CD14-positive monocyte (primary cell): Measurements from ENCODE around the gene SEPHS1. TPM values are rescaled to one million over a fixed set of nuclear protein-coding genes. Genes with fewer than 3 reads are reported as not detected.
A peak's percentile ranks its signal among the peaks of the same experiment; 100 is the strongest.

Experiments
- DNase-seq, 3 donors: peaks; one replicate each; pipeline ENCODE4 v3.0.0-alpha.2; 2011 to 2022
- H2AFZ ChIP-seq: 2 replicates; pipeline ENCODE4 v1.6.0; 2012; ENCODE audit warnings: mild to moderate bottlenecking, low read depth, low read length, inconsistent platforms; ENCODE audit not compliant: insufficient read depth, poor library complexity, severe bottlenecking
- H3K27ac ChIP-seq, 2 donors: 1 replicate in 1 of 2; 2 replicates in 1 of 2; pipeline ENCODE4 v1.5.1; 2012 to 2013; ENCODE audit warnings: low read length in 2 of 2, control low read depth in 1 of 2, inconsistent platforms in 1 of 2, low read depth in 1 of 2, mild to moderate bottlenecking in 1 of 2
- H3K27me3 ChIP-seq, 2 donors: one replicate each; pipeline versions ENCODE4 v1.6.0 to v1.6.1; 2011 to 2013; ENCODE audit warnings: low read length in 2 of 2; ENCODE audit not compliant: control insufficient read depth in 2 of 2, insufficient read depth in 2 of 2
- H3K36me3 ChIP-seq, 2 donors: replicated peaks in 1 of 2; 1 replicate in 1 of 2; 2 replicates in 1 of 2; pipeline versions ENCODE4 v1.5.1 to v1.6.1; 2012 to 2013; ENCODE audit warnings: low read length in 2 of 2, control low read depth in 1 of 2, inconsistent platforms in 1 of 2, mild to moderate bottlenecking in 1 of 2; ENCODE audit not compliant: insufficient read depth in 2 of 2, control insufficient read depth in 1 of 2
- H3K4me1 ChIP-seq, 2 donors: 1 replicate in 1 of 2; 2 replicates in 1 of 2; pipeline versions ENCODE4 v1.5.1 to v1.6.1; 2012 to 2013; ENCODE audit warnings: low read length in 2 of 2, control low read depth in 1 of 2, inconsistent platforms in 1 of 2, mild to moderate bottlenecking in 1 of 2, moderate library complexity in 1 of 2; ENCODE audit not compliant: insufficient read depth in 2 of 2, control insufficient read depth in 1 of 2
- H3K4me2 ChIP-seq: replicated peaks from 2 replicates; pipeline ENCODE3; 2012; ENCODE audit warnings: low read length, moderate library complexity, mild to moderate bottlenecking; ENCODE audit not compliant: poor library complexity, severe bottlenecking; ENCODE audit errors: extremely low read depth
- H3K4me3 ChIP-seq, 3 experiments: fragments of 200-600 bp in 1 of 3; sonication (generic) in 1 of 3; replicated peaks in 1 of 3; 1 replicate in 2 of 3; 2 replicates in 1 of 3; pipeline ENCODE4 v1.5.1; 2011 to 2013; ENCODE audit warnings: low read length in 3 of 3, mild to moderate bottlenecking in 3 of 3, control low read depth in 2 of 3, low read depth in 2 of 3, inconsistent platforms in 1 of 3, moderate library complexity in 1 of 3
- H3K79me2 ChIP-seq: 2 replicates; pipeline ENCODE4 v1.6.0; 2012; ENCODE audit warnings: mild to moderate bottlenecking, control low read depth, inconsistent platforms, low read length, moderate library complexity; ENCODE audit not compliant: insufficient read depth
- H3K9ac ChIP-seq: 2 replicates; pipeline ENCODE4 v1.6.0; 2017; ENCODE audit warnings: low read length, mild to moderate bottlenecking; ENCODE audit not compliant: insufficient read depth, poor library complexity, severe bottlenecking
- H3K9me3 ChIP-seq, 2 donors: replicated peaks in 1 of 2; 1 replicate in 1 of 2; 2 replicates in 1 of 2; pipeline versions ENCODE4 v1.5.1 to v1.6.1; 2012 to 2013; ENCODE audit warnings: low read length in 2 of 2, control low read depth in 1 of 2; ENCODE audit not compliant: control insufficient read depth in 1 of 2, insufficient read depth in 1 of 2
- H4K20me1 ChIP-seq: 2 replicates; pipeline ENCODE4 v1.6.0; 2012; ENCODE audit warnings: mild to moderate bottlenecking, low read length, control low read depth, moderate library complexity; ENCODE audit not compliant: insufficient read depth
- H3K27ac Mint-ChIP-seq, 7 donors: one replicate each; pipeline ENCODE4 v1.8.0; 2020; ENCODE audit warnings: mild to moderate bottlenecking in 7 of 7, mixed read lengths in 7 of 7, moderate library complexity in 6 of 7, inconsistent platforms in 2 of 7
- H3K27me3 Mint-ChIP-seq, 3 donors: one replicate each; pipeline ENCODE4 v1.8.0; 2021 to 2022; ENCODE audit warnings: low read depth in 3 of 3, mild to moderate bottlenecking in 3 of 3, mixed read lengths in 3 of 3, moderate library complexity in 3 of 3, inconsistent platforms in 1 of 3
- H3K36me3 Mint-ChIP-seq, 2 donors: one replicate each; pipeline ENCODE4 v1.8.0; 2020; ENCODE audit warnings: mixed read lengths in 2 of 2, inconsistent platforms in 1 of 2, mild to moderate bottlenecking in 1 of 2
- H3K4me1 Mint-ChIP-seq: one replicate; pipeline ENCODE4 v1.8.0; 2020; ENCODE audit warnings: mild to moderate bottlenecking, mixed read lengths
- H3K4me3 Mint-ChIP-seq, 2 donors: one replicate each; pipeline ENCODE4 v1.8.0; 2020; ENCODE audit warnings: mild to moderate bottlenecking in 2 of 2, mixed read lengths in 2 of 2, moderate library complexity in 1 of 2
- H3K9me3 Mint-ChIP-seq, 7 donors: one replicate each; pipeline ENCODE4 v1.8.0; 2020 to 2022; ENCODE audit warnings: mixed read lengths in 7 of 7, mild to moderate bottlenecking in 6 of 7, moderate library complexity in 6 of 7, inconsistent platforms in 2 of 7
- WGBS: methylation state at CpG from one replicate; pipeline ENCODE4 v1.1.5; 2013; ENCODE audit warnings: missing lambda C conversion rate; ENCODE audit not compliant: insufficient coverage; 5-methylcytosine and 5-hydroxymethylcytosine counted together
- intact Hi-C, 2 donors: fragments of 100-400 bp; cut with micrococcal nuclease; formaldehyde crosslinking; loops; one replicate each; pipeline versions ENCODE4 v1.15.0 to v1.15.1; 2023
- polyA plus RNA-seq, 3 donors: library from polyadenylated mRNA; depleted of rRNA in 1 of 3; unstranded in 2 of 3; stranded (reverse) in 1 of 3; fragments of 300-500 nt in 2 of 3; fragments of >200 nt in 1 of 3; fragmentation: Illumina TruSeq in 2 of 3; gene quantifications; 1 replicate in 2 of 3; 2 replicates in 1 of 3; pipeline ENCODE4 v1.2.3, GENCODE V29; 2012 to 2021
- TF ChIP-seq, protein P1 (sequence below): fragments of 200-600 bp; IDR thresholded peaks from one replicate; pipeline ENCODE4 v1.8.0; 2022; ENCODE audit warnings: antibody characterized with exemption, mild to moderate bottlenecking

SEPHS1 gene
- polyA plus RNA-seq, 3 donors: 11.9 to 16.3 (median 15.1) TPM

DNA sequence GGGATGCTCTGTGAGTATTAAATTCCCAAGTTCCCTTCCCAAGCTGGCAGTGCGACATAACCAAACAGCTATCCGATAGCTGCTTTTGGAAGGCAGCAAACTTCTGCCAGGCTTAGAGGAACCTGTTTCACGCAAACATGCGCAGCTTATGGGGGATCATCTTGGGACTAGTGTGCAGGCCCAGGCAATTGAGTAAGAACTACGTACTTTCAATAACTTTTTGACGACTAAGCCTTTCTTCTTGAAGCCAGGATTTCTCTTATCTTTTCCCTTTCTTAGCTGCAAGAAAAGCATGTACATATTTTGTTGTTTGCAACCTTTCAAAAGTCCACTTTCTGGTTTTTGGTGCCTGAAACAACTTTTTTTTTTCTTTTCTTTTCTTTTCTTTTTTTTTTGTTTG lies 28.7 kb upstream of the SEPHS1 start:
- Histone ChIP-seq H2AFZ (no peak overlapping the region), H3K4me3 (no peak overlapping the region), H4K20me1 (no peaks in the 10 kb centered on the region), H3K9me3 (no peaks in the 10 kb centered on the region), H3K27ac (no peak overlapping the region), H3K4me1 (no peaks in the 10 kb centered on the region), H3K27me3 (peaks cover under 1 to 7% of the 10 kb centered on the region in 2 donors), H3K36me3 (no peaks in the 10 kb centered on the region), H3K79me2 (no peaks in the 10 kb centered on the region), H3K4me2 (no peak overlapping the region), H3K9ac (no peak overlapping the region)
- H3K27ac Mint-ChIP-seq: peak overlapping the region in 1 of 7 donors; percentile 4
- DNase-seq: no peak
- WGBS: 91% methylated on average over 5 of the region's 6 CpGs
- intact Hi-C loops: loop anchor here in 1 of 2 donors (10.0 kb wide), 1 partner anchor 398 kb away; no protein-coding TSS in a partner anchor
- H3K4me3 Mint-ChIP-seq: no peak overlapping the region
- H3K27me3 Mint-ChIP-seq: peaks cover 11 to 23% (median 17%) of the 10 kb centered on the region in 3 donors
- H3K4me1 Mint-ChIP-seq: no peaks in the 10 kb centered on the region
- H3K36me3 Mint-ChIP-seq: no peaks in the 10 kb centered on the region
- TF ChIP-seq, protein P1, sequence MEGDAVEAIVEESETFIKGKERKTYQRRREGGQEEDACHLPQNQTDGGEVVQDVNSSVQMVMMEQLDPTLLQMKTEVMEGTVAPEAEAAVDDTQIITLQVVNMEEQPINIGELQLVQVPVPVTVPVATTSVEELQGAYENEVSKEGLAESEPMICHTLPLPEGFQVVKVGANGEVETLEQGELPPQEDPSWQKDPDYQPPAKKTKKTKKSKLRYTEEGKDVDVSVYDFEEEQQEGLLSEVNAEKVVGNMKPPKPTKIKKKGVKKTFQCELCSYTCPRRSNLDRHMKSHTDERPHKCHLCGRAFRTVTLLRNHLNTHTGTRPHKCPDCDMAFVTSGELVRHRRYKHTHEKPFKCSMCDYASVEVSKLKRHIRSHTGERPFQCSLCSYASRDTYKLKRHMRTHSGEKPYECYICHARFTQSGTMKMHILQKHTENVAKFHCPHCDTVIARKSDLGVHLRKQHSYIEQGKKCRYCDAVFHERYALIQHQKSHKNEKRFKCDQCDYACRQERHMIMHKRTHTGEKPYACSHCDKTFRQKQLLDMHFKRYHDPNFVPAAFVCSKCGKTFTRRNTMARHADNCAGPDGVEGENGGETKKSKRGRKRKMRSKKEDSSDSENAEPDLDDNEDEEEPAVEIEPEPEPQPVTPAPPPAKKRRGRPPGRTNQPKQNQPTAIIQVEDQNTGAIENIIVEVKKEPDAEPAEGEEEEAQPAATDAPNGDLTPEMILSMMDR: no peak
- H3K9me3 Mint-ChIP-seq: peaks cover 0 to 3% (median 0%) of the 10 kb centered on the region in 7 donors

DNA sequence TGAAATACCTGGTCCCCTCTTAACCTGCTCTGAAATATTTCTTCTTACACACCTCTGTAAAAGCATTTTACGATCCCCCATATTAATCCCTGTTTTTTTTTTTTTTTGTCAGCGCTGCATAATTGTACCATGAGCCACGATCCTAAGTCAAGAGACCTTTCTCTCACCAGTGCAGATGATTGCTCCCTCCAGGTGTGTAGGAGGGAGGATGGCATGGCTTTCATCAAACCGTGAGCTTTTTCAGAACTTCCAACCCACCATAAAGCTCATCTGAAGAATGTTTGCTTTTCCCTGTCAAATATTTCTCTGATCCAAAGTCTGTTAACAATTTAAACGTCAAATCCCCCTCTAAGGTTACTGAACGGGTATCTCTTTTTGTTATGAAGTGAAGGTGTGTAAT lies 28.2 kb upstream of the SEPHS1 start:
- WGBS: no CpG with 5 or more reads among the region's 6 CpGs
- DNase-seq: no peak
- H3K4me3 Mint-ChIP-seq: no peak overlapping the region

More for the DNA sequence above, 28.2 kb upstream of the SEPHS1 start:
- intact Hi-C loops: loop anchor here in 1 of 2 donors (10.0 kb wide), 1 partner anchor 399 kb away; no protein-coding TSS in a partner anchor
- Mint-ChIP-seq H3K9me3 (peaks cover 0 to 3% (median 0%) of the 10 kb centered on the region in 7 donors), H3K36me3 (no peaks in the 10 kb centered on the region), H3K27me3 (peaks cover 9 to 18% (median 12%) of the 10 kb centered on the region in 3 donors), H3K27ac (peak overlapping the region in 1 of 7 donors; percentile 4), H3K4me1 (no peaks in the 10 kb centered on the region)
- Histone ChIP-seq H3K27ac (no peak overlapping the region), H3K36me3 (no peaks in the 10 kb centered on the region), H2AFZ (no peak overlapping the region), H3K4me1 (no peaks in the 10 kb centered on the region), H3K27me3 (peaks cover 0 to 3% of the 10 kb centered on the region in 2 donors), H3K4me3 (no peak overlapping the region), H3K4me2 (no peak overlapping the region), H3K9ac (no peak overlapping the region), H3K79me2 (no peaks in the 10 kb centered on the region), H4K20me1 (no peaks in the 10 kb centered on the region), H3K9me3 (no peaks in the 10 kb centered on the region)
- TF ChIP-seq, protein P1: no peak
